GM19455 (cell line): Measurements from ENCODE around the gene SMIM21.

ENCODE experiments used
- ATAC-seq: cut with Tn5 transposase; IDR thresholded peaks from one replicate; pipeline ENCODE4 v1.9.1; 2021; ENCODE audit not compliant: unreplicated experiment

The SMIM21 gene

DNA sequence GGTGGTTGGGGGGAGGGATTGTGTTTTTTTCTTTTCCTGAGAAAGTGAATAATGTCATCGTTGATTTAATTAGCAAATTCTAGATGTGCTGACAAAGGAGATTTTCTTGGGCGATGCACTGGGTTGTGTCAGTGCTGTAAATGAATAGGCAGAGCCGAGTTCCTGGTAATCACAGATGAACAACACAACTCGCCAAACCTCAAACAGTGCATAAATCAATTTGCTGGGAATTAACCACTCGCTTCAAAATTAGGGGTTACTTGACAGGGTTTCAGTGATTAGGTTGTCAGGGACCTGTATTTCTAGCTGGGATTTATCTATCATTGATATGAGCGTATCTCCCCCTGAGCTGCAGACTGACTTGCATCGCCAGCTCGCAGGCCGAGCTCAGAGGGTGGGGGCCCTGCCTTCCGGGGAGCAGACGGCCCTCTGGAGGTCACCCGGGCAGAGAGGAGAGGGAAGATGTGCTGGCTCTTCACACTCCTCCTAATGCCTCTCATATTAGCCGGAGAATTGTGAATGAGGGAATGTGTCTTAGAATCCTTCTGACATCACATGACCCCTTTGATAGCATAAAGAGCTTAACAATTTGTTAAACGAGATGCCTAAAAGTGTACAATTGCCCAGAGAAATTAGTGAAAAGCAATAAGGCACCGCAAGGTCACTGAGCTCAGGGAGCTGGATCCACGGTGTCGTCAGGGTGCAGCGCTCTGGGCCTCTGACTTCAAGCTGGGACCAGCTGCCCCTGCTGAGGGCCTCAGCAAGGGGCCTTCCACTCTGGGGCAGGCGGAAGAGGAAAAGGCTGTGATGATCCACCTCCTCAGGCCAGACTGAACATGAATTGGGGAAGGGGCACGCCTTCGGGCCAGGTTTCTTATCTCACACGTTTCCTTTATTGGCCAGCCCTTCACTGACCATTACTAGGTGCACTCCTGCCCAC lies 48.9 kb downstream of the SMIM21 start:
- ATAC-seq, result no peak

DNA sequence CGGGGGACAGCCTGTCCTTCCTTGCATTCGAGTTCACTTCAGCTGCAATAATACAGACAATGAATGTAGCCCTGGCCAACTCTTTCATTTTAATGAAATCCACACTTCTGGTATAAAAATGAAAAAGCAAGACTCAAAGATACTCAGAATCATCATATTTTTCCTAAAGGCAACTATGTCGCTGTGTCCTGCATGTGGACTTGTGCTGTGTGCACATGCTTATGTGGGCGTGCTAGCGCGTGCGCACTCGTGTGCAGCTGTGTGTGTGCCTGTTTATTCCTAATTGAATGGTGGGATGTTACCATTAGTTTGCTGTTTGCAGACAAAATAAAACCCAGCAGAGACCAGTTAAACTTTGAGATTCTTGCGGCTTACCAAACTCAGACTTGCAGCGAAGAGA lies 49.6 kb downstream of the SMIM21 start:
- no peak for ATAC-seq

DNA sequence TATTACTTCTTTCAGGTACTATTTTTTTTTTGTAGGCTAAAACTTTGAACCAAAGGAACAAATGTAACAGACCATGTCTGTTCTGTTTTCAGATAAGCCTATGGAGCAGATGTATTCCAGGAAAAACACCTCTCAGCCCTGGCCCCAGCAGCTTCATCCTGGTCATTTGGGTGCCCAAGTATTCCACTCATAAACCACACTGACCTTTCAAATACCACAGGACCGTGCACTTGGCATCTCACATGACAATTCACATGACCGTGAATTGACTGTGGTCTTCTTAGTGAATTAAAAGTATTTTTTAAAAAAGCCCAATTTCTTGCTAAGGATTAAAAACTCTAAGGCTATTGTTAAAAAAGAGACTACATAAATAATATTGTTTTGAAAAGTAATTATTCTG lies 50.2 kb downstream of the SMIM21 start:
- ATAC-seq, result no peak

DNA sequence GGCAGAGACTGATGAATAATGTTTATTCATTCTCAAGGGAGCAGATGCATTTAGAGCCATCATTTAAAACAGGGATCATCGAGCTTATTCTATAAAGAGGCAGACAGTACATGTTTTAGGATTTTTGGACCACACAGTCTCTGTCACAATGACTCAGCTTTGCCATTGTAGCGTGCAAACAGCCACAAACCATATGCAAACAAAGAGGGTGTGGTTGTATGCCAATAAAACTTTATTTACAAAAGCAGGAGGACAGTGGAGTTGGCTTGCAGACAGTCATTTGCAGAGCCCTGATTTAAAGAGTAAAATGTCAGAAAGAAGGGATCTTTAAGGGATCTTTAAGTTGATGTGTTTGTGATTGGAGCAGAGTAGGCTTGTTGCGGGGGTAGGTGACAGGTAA lies 51.5 kb downstream of the SMIM21 start:
- no peak for ATAC-seq

DNA sequence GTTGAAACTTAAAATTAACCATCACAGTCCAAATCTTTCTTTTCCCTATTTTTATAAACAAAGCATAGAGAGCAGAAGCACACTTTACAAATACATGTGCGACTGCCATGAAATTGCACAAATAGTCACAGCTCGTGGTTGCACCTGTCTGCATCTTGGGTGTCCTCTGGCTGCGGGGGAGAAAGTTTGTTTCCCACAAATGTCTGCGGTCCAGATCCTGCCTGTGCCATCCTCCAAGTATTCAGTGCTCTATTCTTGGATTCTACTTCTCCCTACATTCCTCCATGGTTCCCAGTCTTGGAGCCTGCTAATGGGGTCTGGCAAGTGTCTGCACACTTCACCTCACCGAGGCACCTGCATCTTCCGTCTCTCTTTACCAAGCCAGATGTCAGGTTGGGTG lies 52.2 kb downstream of the SMIM21 start:
- no peak for ATAC-seq

DNA sequence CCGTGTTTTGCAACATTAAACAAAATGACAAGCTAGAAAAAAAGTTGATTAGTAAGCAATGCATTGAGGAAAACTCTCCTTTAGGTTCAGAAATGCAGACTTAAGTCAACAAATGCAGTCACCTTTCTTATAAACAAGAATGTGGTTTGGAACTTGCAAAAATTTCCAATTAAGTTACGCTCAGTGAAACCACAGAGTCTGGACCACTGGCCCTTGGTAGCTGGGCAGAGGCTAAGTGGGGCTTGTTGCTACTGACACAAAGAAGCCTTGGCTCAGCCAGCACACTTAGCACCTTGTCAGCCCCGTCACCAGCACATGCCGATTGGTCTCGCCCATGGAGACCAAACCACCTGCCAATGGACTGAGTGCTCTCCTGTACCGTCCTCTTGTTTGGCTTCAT lies 53.0 kb downstream of the SMIM21 start:
- no peak for ATAC-seq

DNA sequence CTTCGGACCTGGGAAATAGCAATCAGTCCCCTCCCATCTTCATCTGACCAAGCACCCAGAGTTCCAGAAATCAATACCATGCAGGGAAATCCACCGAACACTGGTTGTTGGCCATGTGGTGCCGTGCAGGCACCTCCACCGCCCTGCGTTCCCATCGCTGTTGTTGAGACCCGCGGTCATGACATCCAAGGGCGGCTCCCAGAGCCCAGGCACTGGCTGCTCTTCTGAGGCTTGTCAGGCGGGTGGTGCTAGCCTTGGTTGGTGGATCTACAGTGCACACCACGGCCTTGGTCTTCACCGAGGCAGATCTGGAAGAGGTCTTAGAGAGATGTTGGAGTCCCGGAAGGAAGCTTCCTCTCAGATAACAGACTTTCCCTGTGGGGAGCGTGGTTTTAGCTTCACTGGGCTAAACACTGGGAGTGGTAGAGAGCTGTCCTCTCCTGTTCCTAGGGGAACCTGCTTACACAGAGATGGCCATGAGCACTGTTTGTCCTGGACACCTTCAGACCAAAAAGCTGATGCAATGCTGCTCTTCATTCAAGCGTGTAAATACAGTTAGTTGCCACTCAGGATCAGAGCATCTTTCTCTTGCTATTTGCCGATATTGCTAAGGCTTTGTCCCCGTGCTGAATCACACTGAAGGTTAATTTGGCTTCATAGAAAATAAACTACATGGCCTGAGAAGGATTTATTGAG lies 58.3 kb downstream of the SMIM21 start:
- no peak for ATAC-seq

DNA sequence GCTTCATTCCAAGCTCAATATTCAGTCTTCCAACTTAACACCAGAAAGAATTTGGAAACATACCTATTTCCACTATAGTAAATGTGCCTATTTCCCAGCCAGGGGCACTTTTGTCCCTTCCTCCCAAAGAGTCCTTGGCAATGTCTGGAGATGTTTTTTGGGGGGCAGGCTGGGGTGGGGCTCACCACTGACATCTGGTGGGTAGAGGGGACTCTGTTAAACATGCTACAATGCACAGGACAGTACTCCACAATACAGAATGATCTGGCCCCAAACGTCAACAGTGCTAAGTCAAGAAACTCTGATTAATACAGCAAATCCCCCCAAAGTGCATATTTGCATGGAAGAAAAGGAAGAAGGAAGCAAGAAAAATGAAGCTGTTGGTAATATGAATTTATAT lies 61.7 kb downstream of the SMIM21 start:
- no peak for ATAC-seq

DNA sequence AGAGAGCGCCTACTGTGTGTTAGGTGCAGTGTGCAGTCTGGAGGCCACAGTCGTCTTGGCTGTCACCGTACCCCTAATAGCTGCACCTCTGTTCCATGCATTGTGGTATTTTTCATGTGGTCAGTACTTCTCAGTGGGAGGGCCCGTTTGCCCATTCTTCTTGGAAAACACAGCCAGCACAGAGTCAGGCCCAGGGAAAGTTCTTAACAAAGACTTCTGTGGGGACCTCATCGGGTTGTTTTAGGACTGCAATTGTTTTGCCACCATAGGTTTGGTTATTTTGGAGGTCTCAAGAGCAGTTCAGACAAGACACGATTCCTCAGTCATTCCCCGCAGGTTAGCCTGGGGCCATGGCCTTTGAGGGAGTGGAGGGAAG lies 62.3 kb downstream of the SMIM21 start:
- ATAC-seq, result no peak

DNA sequence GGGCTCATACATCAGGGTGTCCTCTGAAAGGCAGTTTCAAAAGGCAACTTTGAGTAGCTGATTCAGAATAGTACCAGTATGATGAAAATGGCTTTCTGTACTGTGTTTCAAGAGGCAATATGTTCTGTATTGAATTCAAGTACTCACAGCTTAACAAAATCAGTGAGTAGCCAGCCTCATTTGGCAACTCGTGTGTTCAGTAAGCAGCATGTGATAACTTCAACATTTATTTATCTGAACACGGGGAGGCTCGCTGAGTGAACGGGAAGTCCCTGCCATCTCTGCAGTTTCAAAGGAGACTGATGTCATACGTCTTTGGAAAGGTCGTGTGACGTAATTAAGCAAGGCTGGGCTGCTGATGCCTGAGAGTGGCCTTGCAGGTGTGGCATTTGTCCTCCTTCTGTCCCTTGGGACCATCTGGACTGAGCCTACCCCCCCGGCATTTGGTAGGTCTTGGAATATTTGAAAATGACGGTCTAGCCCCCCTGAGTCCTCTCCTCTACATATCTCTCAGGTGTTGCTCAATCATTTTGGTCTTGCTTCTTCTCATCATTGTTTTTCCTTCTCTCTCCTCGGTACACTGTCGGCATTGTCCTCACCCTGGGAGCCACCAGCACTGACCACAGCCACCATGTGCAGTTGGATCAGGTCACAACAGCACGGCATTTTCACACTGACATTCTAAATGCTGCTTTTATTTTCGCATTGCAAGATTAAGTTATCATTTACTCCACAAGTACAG lies 62.8 kb downstream of the SMIM21 start:
- ATAC-seq, result no peak

DNA sequence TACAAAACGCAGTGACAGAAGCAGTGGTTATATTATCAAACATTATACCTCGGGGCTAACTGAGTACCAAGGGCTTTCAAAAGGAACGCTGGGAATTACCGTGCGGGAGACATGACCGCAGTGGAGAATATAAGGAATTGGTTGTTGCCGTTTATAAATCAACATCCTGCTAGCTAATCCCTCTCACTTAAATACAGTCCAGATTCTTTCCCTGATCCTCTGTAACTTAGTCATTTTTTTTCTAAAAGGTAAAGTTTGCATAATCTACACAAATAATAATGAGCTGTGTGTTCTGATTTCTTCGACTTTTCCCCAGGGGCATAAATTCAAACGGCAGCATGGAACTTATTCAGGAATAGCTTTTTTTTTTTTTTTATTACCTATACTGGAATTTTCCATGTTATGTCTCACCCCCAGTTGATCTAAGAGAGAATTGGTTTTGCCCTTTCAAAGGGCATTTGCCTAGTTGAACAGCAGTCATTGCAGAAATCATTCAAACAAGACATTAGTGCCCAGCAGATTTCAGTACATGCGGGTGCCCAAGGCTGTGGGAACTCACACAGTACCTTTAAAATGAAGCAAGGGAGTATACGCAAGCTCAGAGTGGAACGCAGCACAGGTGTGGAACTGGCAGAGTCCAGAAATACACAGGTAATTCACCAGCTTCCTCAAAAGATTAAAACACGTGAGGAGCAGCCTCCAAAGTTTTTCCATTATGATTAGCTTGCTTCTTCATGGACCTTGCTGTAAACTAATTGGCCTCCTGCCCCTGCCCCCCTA lies 63.9 kb downstream of the SMIM21 start:
- no peak for ATAC-seq

DNA sequence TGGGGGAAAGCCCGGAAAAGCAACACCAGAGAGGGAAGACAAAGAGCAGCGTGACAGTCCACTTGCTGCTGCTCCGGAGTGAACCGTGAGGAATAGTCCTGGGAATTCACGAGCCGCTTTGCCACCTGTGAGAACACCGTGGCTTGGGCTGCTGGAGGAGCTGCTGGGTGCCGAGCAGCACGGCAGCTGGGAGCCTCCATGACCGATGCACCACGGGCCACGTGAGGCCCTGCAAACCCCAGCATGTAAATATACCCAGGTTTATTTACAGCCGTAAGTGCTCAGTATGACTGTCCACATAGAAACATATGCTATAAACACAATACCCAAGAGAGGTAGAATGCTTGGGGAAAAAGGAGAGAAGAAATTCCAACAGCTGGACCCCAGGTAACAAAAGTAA lies 65.1 kb downstream of the SMIM21 start:
- ATAC-seq, result no peak

DNA sequence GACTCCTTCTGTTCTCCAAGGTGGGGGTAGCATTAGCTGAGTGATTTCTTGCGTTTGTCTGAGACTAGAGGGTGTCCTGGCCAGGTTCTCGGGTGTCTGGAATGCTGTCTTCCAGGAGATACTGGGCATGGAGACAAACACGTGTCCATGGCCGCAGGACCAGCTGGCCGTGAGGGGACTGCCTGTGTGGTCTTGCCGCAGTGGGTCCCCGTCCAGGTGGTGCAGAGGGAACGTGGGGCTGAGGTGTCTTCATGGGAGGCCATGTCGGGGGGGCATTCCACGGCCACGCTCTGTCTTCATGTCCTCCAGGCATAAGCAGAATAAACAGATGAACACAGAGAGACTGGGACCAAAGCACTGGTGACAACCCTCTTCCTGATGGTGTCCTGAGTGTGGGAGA lies 66.6 kb downstream of the SMIM21 start:
- ATAC-seq, result no peak

DNA sequence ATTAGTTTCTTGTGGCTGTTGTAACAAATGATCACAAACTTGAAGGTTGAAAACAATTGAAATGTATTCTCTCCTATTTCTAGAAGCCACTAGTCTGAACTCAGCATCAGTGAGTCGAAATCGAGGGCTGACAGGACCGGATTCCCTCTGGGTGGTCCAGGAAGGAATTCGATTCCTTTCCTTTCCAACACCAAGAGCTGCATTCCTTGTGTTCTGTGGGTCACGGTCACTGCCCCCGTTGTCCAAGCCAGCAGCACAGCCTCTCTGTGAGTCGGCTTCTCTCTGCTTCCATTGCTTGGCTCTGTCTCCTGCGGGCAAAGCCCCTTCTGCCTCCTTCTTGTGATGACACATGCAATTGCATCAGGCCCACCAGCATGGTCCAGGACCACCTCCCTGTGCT lies 67.3 kb downstream of the SMIM21 start:
- ATAC-seq, result no peak
